Smooth muscle cell (in vitro differentiated cells): ENCODE results near the gene PXMP2. TPM values are rescaled to one million over a fixed set of nuclear protein-coding genes. Genes with fewer than 3 reads are reported as not detected.

Experiments
- DNase-seq: peaks from one replicate; lab custom pipeline; 2025; ENCODE audit not compliant: unreplicated experiment; lab: John Stamatoyannopoulos, UW
- H2AFZ ChIP-seq: fragments of 200-600 bp; sonication (generic); 2 replicates; pipeline ENCODE4 v1.6.0; 2016; ENCODE audit warnings: antibody characterized with exemption, low read depth, mild to moderate bottlenecking
- H3F3A ChIP-seq: fragments of 200-600 bp; sonication (generic); 2 replicates; pipeline ENCODE4 v1.6.0; 2017; ENCODE audit warnings: antibody characterized with exemption, low read depth
- H3K27ac ChIP-seq: fragments of 200-600 bp; sonication (generic); 2 replicates; pipeline ENCODE4 v1.5.1; 2016; ENCODE audit warnings: low read depth, mild to moderate bottlenecking
- H3K27me3 ChIP-seq: fragments of 200-600 bp; sonication (generic); 2 replicates; pipeline ENCODE4 v1.6.1; 2016; ENCODE audit warnings: low read depth, mild to moderate bottlenecking
- H3K36me3 ChIP-seq: fragments of 200-600 bp; sonication (generic); 2 replicates; pipeline ENCODE4 v1.5.1; 2016; ENCODE audit warnings: low read depth
- H3K4me1 ChIP-seq: fragments of 200-600 bp; sonication (generic); 2 replicates; pipeline ENCODE4 v1.5.1; 2016; ENCODE audit warnings: low read depth
- H3K4me2 ChIP-seq: fragments of 200-600 bp; sonication (generic); 2 replicates; pipeline ENCODE4 v1.6.0; 2016; ENCODE audit warnings: mild to moderate bottlenecking
- H3K4me3 ChIP-seq: fragments of 200-600 bp; sonication (generic); 2 replicates; pipeline ENCODE4 v1.5.1; 2016; ENCODE audit warnings: mild to moderate bottlenecking
- H3K79me2 ChIP-seq: fragments of 200-600 bp; sonication (generic); 2 replicates; pipeline ENCODE4 v1.6.0; 2016; ENCODE audit warnings: low read depth, mild to moderate bottlenecking
- H3K9ac ChIP-seq: fragments of 200-600 bp; sonication (generic); 2 replicates; pipeline ENCODE4 v1.6.0; 2016; ENCODE audit warnings: low read depth
- H3K9me3 ChIP-seq: fragments of 200-600 bp; sonication (generic); replicated peaks from 2 replicates; pipeline ENCODE4 v1.5.1; 2016; ENCODE audit warnings: low read depth
- H4K20me1 ChIP-seq: fragments of 200-600 bp; sonication (generic); 2 replicates; pipeline ENCODE4 v1.6.0; 2016; ENCODE audit warnings: low read depth
- CTCF ChIP-seq: fragments of 200-600 bp; sonication (generic); IDR thresholded peaks from 2 replicates; pipeline ENCODE4 v1.5.1; 2017; ENCODE audit warnings: borderline replicate concordance, mild to moderate bottlenecking, antibody characterized with exemption; ENCODE audit not compliant: insufficient read depth, poor library complexity, severe bottlenecking
- WGBS: methylation state at CpG from one replicate; pipeline ENCODE4 v1.1.7; 2016; ENCODE audit warnings: low lambda C conversion rate; 5-methylcytosine and 5-hydroxymethylcytosine counted together
- polyA plus RNA-seq: library from polyadenylated mRNA; unstranded; fragments of >200 nt; fragmentation: Nextera tagmentation; extraction: Ambion mirVana; gene quantifications from 2 replicates; pipeline ENCODE4 v1.2.1, GENCODE V29; 2016
- total RNA-seq: library from RNA; depleted of rRNA; stranded (reverse); fragments of >200 nt; gene quantifications from 2 replicates; pipeline ENCODE4 v1.2.3, GENCODE V29; 2014

Gene PXMP2
- total and polyA plus RNA-seq, 2 experiments from 2014 or later = 14.7 to 25.0 TPM

GRCh38 chr12:132729541-132730320 is 42.3 kb downstream of the PXMP2 start:
- no peak overlapping the region for H2AFZ ChIP-seq

GRCh38 chr12:132730353-132730752 is 43.0 kb downstream of the PXMP2 start:
- Histone ChIP-seq H3F3A (no peaks in the 10 kb centered on the region), H3K4me3 (no peak overlapping the region), H3K4me2 (no peak overlapping the region), H3K27ac (no peak overlapping the region), H3K79me2 (peaks cover 15% of the 10 kb centered on the region), H3K4me1 (no peaks in the 10 kb centered on the region), H3K9ac (no peak overlapping the region), H3K9me3 (no peaks in the 10 kb centered on the region), H3K27me3 (no peaks in the 10 kb centered on the region), H2AFZ (no peak overlapping the region), H4K20me1 (peaks cover 78% of the 10 kb centered on the region), H3K36me3 (peaks cover 23% of the 10 kb centered on the region)
- no peak for TF ChIP-seq CTCF
- no peak for DNase-seq
- 97% methylated on average over 11 of the region's 11 CpGs for WGBS

More at GRCh38 chr12:132729541-132730320, 42.3 kb downstream of the PXMP2 start:
- no peak overlapping the region for H3K4me2 ChIP-seq
- WGBS = 94% methylated on average over 24 of the region's 24 CpGs
- H3K27ac ChIP-seq = no peak overlapping the region
- no peaks in the 10 kb centered on the region for H3K4me1 ChIP-seq
- H3F3A ChIP-seq = no peaks in the 10 kb centered on the region
- no peaks in the 10 kb centered on the region for H3K27me3 ChIP-seq
- peaks cover 17% of the 10 kb centered on the region for H3K36me3 ChIP-seq
- H3K4me3 ChIP-seq = no peak overlapping the region
- H3K9me3 ChIP-seq = no peaks in the 10 kb centered on the region
- H3K79me2 ChIP-seq = peaks cover 15% of the 10 kb centered on the region
- TF ChIP-seq CTCF = no peak
- no peak overlapping the region for H3K9ac ChIP-seq
- DNase-seq = no peak
- peaks cover 78% of the 10 kb centered on the region for H4K20me1 ChIP-seq

- no peak overlapping the region for H3K4me2 ChIP-seq
- H3K4me3 ChIP-seq = no peak overlapping the region
- H3F3A ChIP-seq = no peaks in the 10 kb centered on the region
- no peak for DNase-seq
- 88% methylated on average over 17 of the region's 17 CpGs for WGBS
- no peak overlapping the region for H3K27ac ChIP-seq
- no peak overlapping the region for H2AFZ ChIP-seq
- no peak overlapping the region for H3K9ac ChIP-seq
- H3K4me1 ChIP-seq = no peaks in the 10 kb centered on the region
- peaks cover 72% of the 10 kb centered on the region for H4K20me1 ChIP-seq
- no peak for TF ChIP-seq CTCF
- H3K79me2 ChIP-seq = peaks cover 10% of the 10 kb centered on the region
- H3K9me3 ChIP-seq = no peaks in the 10 kb centered on the region
- H3K36me3 ChIP-seq = peaks cover 28% of the 10 kb centered on the region
- H3K27me3 ChIP-seq = no peaks in the 10 kb centered on the region
These were observed 44.2 kb downstream of the PXMP2 start for GRCh38 chr12:132731574-132731973.

GRCh38 chr12:132734206-132734605 is 46.8 kb downstream of the PXMP2 start:
- H3K9me3 ChIP-seq = no peaks in the 10 kb centered on the region
- H3K4me2 ChIP-seq = no peak overlapping the region
- DNase-seq = no peak
- no peak overlapping the region for H3K27ac ChIP-seq
- H3K9ac ChIP-seq = no peak overlapping the region
- no peak overlapping the region for H2AFZ ChIP-seq
- H3K4me1 ChIP-seq = no peaks in the 10 kb centered on the region
- H3K79me2 ChIP-seq = no peaks in the 10 kb centered on the region
- WGBS = 76% methylated on average over 10 of the region's 10 CpGs
- H3F3A ChIP-seq = no peaks in the 10 kb centered on the region
- H3K27me3 ChIP-seq = no peaks in the 10 kb centered on the region
- H4K20me1 ChIP-seq = peaks cover 71% of the 10 kb centered on the region
- H3K36me3 ChIP-seq = peaks cover 23% of the 10 kb centered on the region
- TF ChIP-seq CTCF = no peak
- H3K4me3 ChIP-seq = no peak overlapping the region
